ENCODE data around the gene SLC27A4. TPM values are rescaled to one million over a fixed set of nuclear protein-coding genes. Genes with fewer than 3 reads are reported as not detected.

Gene SLC27A4
- total and polyA plus RNA-seq, 2 of the 13 experiments (the other 11 are each of a cell fraction or from before 2014, with no cell fraction given), result 10.6 to 18.8 TPM

- TF ChIP-seq ZNF512B (CRISPR knock-in tag; IDR thresholded peaks at IDR 0.05; ENCODE audit: borderline replicate concordance) (no peak), ZNF530 (CRISPR knock-in tag; IDR thresholded peaks at IDR 0.05; ENCODE audit: low read depth) (no peak), ZFP90 (CRISPR knock-in tag; IDR thresholded peaks at IDR 0.05; ENCODE audit: borderline replicate concordance) (peak; percentile 12; the same call in 1 of the 2 replicates), ISX (CRISPR knock-in tag; conservative IDR thresholded peaks at IDR 0.05) (no peak), TIGD3 (CRISPR knock-in tag; IDR thresholded peaks at IDR 0.05; ENCODE audit: borderline replicate concordance) (no peak), YEATS2 (CRISPR knock-in tag; IDR thresholded peaks at IDR 0.05; ENCODE audit: borderline replicate concordance) (no peak), ASH2L (IDR thresholded peaks at IDR 0.05; ENCODE audit: insufficient read length, low read depth, low read length) (peak; percentile 48), ZNF235 (CRISPR knock-in tag; IDR thresholded peaks at IDR 0.05; ENCODE audit: borderline replicate concordance) (no peak), TMF1 (CRISPR knock-in tag; IDR thresholded peaks at IDR 0.05; ENCODE audit: low read depth) (no peak), ESRRA (CRISPR knock-in tag; IDR thresholded peaks at IDR 0.05; ENCODE audit: low read depth) (no peak), PBX2 (CRISPR knock-in tag; IDR thresholded peaks at IDR 0.05) (no peak), ZNF468 (CRISPR knock-in tag; IDR thresholded peaks at IDR 0.05) (no peak), WIZ (CRISPR knock-in tag; IDR thresholded peaks at IDR 0.05) (no peak), TRIM22 (IDR thresholded peaks at IDR 0.05) (no peak), FOXP4 (CRISPR knock-in tag; IDR thresholded peaks at IDR 0.05) (no peak), HMG20A (CRISPR knock-in tag; IDR thresholded peaks at IDR 0.05; ENCODE audit: borderline replicate concordance) (no peak), ZNF747 (CRISPR knock-in tag; IDR thresholded peaks at IDR 0.05; ENCODE audit: borderline replicate concordance) (0 out of 2 replicates have a peak, but pooled peaks have one; percentile 19), ZMAT5 (CRISPR knock-in tag; IDR thresholded peaks at IDR 0.05; ENCODE audit: borderline replicate concordance, low read depth) (no peak), DMAP1 (CRISPR knock-in tag; IDR thresholded peaks at IDR 0.05) (no peak), GATAD2A (CRISPR knock-in tag; IDR thresholded peaks at IDR 0.05) (no peak)
These were observed 31.3 kb downstream of the SLC27A4 start (continued) for GRCh38 chr9:128371630-128372117.
